Activated T-helper 9 cell treated with anti-CD3 and anti-CD28 coated beads, Interleukin-2, amount 50 U/mL, for 16 hours (primary cell): ENCODE results near the gene PCDHA11.
"Not testable (repeated sequence)": the region's sequence is repeated elsewhere in the genome, so short reads cannot be mapped to it uniquely, and the experiment has no call there.

ENCODE experiments used
- DNase-seq: peaks from one replicate; pipeline ENCODE4 v3.0.0-alpha.2; 2020; ENCODE audit warnings: low read depth

Gene PCDHA11

DNA sequence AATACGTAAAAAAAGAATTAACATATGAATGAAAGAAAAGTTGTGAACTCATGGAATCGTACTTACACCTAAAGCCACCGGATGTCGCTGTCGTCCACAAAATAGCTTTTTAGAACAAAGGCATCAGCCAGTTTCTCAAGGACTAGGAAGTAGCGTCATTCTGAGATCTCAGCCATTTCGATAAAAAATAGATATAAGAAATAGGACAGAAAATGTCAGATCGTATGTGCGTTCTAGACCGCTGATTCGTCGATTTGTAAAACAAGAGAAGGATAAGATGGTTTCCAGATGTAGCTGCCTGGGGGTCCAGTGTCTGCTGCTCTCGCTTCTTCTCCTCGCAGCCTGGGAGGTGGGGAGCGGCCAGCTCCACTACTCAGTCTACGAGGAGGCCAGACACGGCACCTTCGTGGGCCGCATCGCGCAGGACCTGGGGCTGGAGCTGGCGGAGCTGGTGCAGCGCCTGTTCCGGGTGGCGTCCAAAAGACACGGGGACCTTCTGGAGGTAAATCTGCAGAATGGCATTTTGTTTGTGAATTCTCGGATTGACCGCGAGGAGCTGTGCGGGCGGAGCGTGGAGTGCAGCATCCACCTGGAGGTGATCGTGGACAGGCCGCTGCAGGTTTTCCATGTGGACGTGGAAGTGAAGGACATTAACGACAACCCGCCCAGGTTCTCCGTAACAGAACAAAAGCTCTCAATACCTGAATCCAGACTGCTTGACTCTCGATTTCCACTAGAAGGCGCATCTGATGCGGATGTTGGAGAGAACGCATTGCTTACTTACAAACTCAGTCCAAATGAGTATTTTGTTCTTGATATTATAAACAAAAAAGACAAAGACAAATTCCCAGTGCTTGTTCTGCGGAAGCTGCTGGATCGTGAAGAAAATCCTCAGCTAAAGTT lies 12.7 kb upstream of the PCDHA11 start, which contains the start of gene PCDHA10:
Gene PCDHA10, plus strand, starts transcription at position 126 of the 903 bp plus-strand sequence. Its CDS starts 152 bp downstream, at position 278.
- no peak for DNase-seq

GRCh38 chr5:140857177-140857986 lies 11.4 kb upstream of the PCDHA11 start:
- DNase-seq = no peak

- no peak for DNase-seq
These were observed 10.8 kb upstream of the PCDHA11 start for GRCh38 chr5:140857987-140858240.

- DNase-seq = no peak
These were observed 6.1 kb upstream of the PCDHA11 start for GRCh38 chr5:140862441-140863295.

DNA sequence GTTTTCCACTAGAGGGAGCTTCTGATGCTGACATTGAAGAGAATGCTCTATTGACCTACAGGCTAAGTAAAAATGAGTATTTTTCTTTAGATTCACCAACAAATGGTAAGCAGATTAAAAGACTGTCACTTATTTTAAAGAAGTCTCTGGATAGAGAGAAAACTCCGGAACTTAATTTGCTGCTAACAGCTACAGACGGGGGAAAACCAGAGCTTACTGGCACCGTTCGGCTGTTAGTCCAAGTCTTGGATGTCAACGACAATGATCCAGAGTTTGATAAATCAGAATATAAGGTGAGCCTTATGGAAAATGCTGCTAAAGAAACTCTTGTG lies 764 bp downstream of the PCDHA11 start:
- DNase-seq = no peak

DNA sequence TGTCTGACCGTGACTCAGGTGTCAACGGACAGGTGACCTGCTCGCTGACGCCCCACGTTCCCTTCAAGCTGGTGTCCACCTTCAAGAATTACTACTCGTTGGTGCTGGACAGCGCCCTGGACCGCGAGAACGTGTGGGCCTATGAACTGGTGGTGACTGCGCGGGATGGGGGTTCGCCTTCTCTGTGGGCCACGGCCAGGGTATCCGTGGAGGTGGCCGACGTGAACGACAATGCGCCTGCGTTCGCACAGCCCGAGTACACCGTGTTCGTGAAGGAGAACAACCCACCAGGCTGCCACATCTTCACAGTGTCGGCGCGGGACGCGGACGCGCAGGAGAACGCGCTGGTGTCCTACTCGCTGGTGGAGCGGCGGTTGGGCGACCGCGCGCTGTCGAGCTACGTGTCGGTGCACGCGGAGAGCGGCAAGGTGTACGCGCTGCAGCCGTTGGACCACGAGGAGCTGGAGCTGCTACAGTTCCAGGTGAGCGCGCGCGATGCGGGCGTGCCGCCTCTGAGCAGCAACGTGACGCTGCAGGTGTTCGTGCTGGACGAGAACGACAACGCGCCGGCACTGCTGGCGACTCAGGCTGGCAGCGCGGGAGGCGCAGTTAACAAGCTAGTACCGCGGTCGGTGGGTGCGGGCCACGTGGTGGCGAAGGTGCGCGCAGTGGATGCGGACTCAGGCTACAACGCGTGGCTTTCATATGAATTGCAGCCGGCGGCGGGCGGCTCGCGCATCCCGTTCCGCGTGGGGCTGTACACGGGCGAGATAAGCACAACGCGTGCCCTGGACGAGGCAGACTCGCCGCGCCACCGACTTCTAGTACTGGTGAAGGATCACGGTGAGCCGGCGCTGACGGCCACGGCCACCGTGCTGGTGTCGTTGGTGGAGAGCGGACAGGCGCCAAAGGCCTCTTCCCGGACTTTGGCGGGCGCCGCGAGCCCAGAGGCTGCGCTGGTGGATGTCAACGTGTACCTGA lies 1.8 kb downstream of the PCDHA11 start:
- no peak for DNase-seq

GRCh38 chr5:140875085-140876065 lies 6.6 kb downstream of the PCDHA11 start, which contains the start of gene PCDHA12:
TSS of gene PCDHA12 (plus strand) at chr5:140875308. CDS start at chr5:140875473, 165 bp downstream.
- no peak for DNase-seq

DNA sequence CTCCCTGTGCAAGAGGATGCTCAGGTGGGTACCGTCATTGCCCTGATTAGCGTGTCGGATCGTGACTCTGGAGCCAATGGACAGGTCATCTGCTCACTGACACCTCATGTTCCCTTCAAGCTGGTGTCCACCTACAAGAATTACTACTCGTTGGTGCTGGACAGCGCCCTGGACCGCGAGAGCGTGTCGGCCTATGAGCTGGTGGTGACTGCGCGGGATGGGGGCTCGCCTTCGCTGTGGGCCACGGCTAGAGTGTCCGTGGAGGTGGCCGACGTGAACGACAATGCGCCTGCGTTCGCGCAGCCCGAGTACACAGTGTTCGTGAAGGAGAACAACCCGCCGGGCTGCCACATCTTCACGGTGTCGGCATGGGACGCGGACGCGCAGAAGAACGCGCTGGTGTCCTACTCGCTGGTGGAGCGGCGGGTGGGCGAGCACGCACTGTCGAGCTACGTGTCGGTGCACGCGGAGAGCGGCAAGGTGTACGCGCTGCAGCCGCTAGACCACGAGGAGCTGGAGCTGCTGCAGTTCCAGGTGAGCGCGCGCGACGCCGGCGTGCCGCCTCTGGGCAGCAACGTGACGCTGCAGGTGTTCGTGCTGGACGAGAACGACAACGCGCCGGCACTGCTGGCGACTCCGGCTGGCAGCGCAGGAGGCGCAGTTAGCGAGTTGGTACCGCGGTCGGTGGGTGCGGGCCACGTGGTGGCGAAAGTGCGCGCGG lies 7.9 kb downstream of the PCDHA11 start:
- not testable (repeated sequence) for DNase-seq

DNA sequence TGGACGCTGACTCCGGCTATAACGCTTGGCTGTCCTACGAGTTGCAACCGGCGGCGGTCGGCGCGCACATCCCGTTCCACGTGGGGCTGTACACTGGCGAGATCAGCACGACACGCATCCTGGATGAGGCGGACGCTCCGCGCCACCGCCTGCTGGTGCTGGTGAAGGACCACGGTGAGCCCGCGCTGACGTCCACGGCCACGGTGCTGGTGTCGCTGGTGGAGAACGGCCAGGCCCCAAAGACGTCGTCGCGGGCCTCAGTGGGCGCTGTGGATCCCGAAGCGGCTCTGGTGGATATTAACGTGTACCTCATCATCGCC lies 8.5 kb downstream of the PCDHA11 start:
- DNase-seq = no peak

DNA sequence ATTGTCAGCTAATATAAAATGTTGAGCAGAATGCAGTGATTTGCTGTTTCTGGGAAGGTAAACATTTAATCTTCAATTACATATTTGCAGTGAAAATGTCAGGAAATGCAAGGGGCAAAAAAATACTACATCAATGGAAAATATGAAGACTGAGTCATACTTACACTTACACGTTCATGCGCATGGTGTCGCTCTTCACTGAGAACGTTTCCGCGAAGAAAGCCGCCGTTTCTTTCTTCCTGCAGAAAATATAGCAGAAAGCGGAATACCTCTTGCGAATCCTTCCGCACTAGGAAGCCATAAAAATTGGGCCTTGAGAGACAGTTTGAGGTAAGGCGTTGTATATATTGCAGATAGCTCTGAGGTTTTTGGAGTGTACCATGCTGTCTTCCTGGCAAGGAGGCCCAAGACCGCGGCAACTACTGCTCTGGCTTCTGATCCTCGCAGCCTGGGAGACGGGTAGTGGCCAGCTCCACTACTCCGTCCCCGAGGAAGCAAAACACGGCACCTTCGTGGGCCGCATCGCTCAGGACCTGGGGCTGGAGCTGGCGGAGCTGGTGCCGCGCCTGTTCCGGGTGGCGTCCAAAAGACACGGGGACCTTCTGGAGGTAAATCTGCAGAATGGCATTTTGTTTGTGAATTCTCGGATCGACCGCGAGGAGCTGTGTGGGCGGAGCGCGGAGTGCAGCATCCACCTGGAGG lies 13.3 kb downstream of the PCDHA11 start, which contains the start of gene PCDHA13:
Gene PCDHA13, plus strand, starts transcription at position 236 of the 702 bp plus-strand sequence. Its CDS starts 145 bp downstream, at position 381.
- DNase-seq = no peak

- DNase-seq = no peak
These were observed 13.8 kb downstream of the PCDHA11 start for GRCh38 chr5:140882591-140882899.

DNA sequence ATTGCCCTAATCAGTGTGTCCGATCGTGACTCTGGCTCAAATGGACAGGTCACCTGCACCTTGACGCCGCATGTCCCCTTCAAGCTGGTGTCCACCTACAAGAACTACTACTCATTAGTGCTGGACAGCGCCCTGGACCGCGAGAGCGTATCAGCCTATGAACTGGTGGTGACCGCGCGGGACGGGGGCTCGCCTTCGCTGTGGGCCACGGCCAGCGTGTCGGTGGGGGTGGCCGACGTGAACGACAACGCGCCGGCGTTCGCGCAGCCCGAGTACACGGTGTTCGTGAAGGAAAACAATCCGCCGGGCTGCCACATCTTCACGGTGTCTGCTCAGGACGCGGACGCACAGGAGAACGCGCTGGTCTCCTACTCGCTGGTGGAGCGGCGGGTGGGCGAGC lies 14.6 kb downstream of the PCDHA11 start:
- DNase-seq = no peak

DNA sequence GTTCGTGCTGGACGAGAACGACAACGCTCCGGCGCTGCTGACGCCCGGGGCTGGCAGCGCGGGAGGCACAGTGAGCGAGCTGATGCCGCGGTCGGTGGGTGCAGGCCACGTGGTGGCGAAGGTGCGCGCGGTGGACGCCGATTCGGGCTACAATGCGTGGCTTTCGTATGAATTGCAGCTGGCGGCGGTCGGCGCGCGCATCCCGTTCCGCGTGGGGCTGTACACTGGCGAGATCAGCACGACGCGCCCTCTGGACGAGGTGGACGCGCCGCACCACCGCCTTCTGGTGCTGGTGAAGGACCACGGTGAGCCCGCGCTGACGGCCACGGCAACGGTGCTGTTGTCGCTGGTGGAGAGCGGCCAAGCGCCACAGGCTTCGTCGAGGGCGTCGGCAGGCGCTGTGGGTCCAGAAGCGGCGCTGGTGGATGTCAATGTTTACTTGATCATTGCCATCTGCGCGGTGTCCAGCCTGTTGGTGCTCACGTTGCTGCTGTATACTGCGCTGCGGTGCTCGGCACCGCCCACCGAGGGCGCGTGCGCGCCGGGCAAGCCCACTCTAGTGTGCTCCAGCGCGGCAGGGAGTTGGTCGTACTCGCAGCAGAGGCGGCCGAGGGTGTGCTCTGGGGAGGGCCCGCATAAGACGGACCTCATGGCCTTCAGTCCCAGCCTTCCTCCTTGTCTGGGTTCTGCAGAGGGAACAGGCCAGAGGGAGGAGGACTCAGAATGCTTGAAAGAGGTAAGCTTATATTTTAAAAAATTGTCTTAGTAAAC lies 15.4 kb downstream of the PCDHA11 start:
- no peak for DNase-seq

- no peak for DNase-seq
These were observed 47.6 kb downstream of the PCDHA11 start for GRCh38 chr5:140916325-140916724.
